ENCODE results near the gene CIC.

- TF ChIP-seq EZH2 (IDR thresholded peaks at IDR 0.05; ENCODE audit: low read depth), result no peak
- TF ChIP-seq, protein P1, sequence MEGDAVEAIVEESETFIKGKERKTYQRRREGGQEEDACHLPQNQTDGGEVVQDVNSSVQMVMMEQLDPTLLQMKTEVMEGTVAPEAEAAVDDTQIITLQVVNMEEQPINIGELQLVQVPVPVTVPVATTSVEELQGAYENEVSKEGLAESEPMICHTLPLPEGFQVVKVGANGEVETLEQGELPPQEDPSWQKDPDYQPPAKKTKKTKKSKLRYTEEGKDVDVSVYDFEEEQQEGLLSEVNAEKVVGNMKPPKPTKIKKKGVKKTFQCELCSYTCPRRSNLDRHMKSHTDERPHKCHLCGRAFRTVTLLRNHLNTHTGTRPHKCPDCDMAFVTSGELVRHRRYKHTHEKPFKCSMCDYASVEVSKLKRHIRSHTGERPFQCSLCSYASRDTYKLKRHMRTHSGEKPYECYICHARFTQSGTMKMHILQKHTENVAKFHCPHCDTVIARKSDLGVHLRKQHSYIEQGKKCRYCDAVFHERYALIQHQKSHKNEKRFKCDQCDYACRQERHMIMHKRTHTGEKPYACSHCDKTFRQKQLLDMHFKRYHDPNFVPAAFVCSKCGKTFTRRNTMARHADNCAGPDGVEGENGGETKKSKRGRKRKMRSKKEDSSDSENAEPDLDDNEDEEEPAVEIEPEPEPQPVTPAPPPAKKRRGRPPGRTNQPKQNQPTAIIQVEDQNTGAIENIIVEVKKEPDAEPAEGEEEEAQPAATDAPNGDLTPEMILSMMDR (conservative IDR thresholded peaks at IDR 0.05), result no peak
Observed at GRCh38 chr19:42229855-42230351, 39.1 kb upstream of the CIC start.
